Skeletal muscle cell (primary cell): Measurements from ENCODE around the gene FOXP1.

Source experiments
- DNase-seq: peaks from one replicate; pipeline ENCODE4 v3.0.0-alpha.2; 2010; ENCODE audit warnings: low read depth
- H3K4me3 ChIP-seq: 2 replicates; pipeline ENCODE4 v1.5.1; 2011; ENCODE audit warnings: low read depth, mild to moderate bottlenecking, control low read depth, low read length, moderate library complexity

The FOXP1 gene

DNA sequence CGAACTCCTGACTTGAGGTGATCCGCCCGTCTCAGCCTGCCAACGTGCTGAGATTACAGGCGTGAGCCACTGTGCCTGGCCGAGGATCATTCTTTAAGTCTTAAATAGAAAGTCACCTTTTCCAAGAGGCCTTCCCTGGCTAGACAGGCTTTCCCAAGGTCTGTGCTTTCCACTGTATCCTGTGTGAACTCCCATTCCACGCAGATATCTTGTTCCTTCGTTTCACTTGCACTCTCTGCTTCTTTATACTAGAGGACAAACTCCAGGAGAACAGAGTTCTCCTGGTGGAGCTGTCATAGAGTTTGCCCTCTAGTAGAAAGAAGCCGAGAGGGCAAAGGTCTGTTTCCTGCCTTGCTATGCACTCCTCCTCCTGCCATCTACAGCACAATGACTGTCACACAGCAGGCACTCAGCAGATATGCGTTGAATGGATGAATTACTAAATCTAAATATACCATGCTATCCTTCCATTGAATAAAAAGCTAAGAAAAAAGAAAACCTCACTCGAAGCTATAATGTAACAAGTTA lies 211.2 kb downstream of the FOXP1 start:
- no peak for DNase-seq
- H3K4me3 ChIP-seq, result no peak overlapping the region

DNA sequence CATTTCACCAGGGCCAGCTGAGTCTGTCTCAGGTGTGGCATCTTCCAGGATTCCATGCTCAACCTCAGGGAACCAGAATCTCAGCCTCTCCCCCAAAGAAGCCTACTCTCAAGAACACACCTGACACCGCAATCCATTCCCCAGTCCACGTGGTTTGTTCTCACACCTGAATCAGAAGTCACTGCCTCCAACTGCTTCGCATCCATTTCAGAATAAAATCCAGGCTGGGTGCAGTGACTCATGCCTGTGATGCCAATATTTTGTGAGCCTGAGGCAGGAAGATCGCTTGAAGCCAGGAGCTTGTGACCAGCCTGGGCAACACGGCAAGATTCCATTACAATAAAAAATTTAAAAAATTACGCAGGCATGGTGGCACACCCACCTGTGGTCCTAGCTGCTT lies 212.2 kb downstream of the FOXP1 start:
- no peak for DNase-seq
- H3K4me3 ChIP-seq, result no peak overlapping the region

DNA sequence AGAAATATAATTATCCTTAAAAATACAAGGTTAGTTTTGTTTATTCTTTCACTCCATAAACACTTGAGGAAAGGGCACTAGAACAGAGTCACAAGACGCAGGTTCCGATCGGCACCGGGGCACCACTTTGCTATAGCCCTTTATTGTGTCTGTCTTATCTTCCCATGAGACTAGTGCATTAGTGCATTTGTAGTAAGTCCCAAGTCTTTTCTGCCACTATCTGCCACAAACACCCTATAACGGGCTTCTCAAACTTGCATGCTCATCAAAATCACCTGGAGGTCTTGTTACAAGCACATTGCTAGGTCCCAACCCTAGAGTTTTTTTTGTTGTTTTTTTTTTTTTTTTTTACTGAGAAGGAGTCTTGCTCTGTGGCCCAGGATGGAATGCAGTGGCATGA lies 213.1 kb downstream of the FOXP1 start:
- no peak overlapping the region for H3K4me3 ChIP-seq
- no peak for DNase-seq

DNA sequence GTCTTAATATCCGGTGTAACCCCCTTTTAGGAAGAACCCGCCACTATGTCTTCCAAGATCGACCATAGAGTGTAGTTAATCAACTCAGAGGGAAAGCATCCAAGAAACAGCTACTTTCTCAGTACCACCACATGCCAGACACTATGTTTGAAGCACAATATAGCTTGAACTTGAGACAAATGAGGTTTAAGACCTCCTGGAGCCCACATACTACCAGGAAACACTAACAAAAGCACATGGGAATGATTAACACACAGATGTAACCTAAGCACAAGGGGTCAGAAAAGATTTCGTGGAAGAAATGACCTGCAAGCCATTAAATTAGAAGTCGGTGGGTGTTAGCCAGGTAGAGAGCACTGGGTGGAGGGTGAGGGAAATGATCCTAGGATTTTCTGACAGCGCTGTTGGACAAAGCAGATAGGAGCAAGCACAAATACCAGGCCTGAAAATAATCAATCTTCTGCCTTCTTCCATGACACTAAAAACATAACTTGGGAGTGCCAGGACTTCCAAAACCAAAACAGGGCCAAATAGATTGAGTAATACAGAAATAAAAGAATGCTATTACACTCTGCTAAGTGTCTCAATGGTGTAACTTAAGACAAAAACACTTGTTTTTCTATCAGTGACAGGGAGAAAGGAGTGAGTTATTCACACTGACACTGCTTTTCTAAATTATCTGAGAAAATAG lies 213.7 kb downstream of the FOXP1 start:
- peak; percentile 59 for DNase-seq
- H3K4me3 ChIP-seq, result no peak overlapping the region

DNA sequence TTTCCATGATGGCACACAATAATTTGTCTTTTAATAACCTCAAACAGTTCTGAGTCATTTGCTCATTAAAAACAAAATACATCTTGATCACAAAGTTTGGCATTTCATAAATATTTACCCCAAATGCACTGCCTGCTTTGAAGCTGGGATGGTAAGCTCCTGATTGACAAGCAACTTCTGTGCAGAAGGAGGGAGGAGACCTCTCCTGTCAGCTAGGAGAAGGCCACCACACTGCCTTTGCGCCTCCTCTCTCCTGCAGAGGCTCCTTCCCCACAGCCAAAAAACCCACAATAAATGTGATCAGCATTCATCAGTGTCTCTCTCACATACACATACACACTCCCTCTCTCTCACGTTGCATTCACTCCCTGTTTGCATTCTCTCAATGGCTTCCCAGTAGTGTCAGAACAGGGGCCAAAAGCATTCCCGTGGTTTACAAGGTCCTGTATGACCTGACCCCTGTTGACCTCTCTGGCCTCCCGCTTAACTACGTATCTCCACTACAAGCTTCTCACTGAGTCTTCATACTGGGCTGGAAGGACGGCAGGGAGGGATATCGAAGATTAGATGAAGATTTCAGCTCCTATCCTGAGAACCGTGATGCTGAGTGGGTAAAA lies 216.4 kb downstream of the FOXP1 start:
- DNase-seq, result no peak

DNA sequence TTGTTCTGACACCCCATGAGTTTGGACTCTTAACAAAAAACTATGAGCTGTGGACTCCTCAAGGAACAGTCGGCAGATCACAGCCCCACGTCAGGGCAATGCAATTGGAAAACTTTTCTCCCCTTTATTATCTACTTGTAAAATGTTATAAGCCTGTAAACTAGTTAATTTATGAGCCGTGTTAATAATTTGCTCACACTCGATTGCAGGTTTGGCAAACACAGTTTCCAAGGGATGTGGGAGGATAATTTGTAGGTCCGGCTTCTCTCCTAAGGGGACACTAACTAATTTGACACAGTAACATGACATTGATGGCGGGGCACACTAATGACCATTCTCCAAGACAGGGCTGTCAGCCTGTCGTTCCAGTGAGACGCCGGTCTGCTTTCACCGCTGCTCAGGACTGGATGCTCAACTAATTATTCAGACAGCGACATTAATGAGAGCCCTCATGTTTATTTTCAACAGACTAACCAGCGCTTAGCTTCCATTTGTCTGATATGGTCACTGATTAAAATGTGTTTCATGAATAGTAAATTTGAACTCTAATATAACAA lies 222.1 kb downstream of the FOXP1 start:
- no peak overlapping the region for H3K4me3 ChIP-seq
- no peak for DNase-seq

More for the DNA sequence above, 216.4 kb downstream of the FOXP1 start:
- H3K4me3 ChIP-seq, result no peak overlapping the region

DNA sequence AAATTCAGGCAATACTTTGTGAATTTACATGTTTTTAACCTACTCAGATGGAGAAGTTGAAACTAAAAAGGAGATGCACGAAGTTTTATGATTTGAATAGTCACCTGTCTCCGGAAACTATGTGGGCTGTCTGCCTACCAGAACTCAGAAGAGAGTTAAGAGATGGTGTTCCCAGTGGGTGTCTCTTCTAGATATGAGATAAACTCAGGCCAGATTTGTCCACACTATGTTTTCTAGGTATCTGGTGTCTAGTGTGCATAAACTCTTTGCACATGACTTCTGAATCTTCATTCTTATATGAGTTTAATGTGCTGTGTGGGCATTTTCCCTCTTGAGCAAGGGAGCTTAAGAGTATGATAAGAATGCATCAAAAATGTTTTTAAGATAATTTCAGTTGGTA lies 222.8 kb downstream of the FOXP1 start:
- DNase-seq, result no peak
- no peak overlapping the region for H3K4me3 ChIP-seq

DNA sequence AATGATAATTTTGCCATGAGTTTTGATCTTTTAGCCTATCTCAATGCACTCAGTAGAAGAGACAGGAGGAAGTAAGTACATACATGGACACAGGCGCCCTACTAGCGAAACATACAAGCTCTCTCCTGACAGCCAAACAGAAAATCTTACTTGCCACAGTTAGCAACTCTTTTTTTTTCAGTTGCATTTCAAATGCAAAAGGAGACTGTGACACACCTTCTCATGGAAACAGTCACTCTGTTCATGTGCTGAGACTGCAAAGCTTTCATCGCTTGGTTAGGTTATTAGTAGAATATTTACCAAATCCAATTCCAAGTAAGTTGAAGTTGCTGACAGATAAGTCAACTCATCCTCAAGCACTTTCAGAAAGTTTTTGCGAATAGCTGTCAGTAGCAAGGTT lies 223.3 kb downstream of the FOXP1 start:
- H3K4me3 ChIP-seq, result no peak overlapping the region
- DNase-seq, result no peak

DNA sequence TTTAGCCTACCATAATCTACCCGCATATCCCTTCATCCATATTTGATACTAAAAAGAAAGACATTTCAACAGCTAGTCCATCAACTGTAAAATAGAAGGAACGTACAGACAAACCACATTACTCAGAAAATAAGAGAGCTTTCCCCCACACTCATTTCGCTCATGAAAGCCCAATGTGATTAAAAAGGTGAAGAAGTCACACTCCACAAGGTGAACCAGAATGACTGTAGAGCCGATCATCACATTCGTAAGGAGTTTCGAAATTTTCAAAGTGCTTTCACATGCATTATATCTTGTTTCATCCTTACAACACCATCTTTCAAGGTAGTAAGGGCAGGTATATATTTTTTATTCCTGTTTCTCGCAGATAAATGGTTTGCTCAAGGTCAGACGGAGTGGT lies 225.3 kb downstream of the FOXP1 start:
- no peak for DNase-seq
- H3K4me3 ChIP-seq, result no peak overlapping the region

DNA sequence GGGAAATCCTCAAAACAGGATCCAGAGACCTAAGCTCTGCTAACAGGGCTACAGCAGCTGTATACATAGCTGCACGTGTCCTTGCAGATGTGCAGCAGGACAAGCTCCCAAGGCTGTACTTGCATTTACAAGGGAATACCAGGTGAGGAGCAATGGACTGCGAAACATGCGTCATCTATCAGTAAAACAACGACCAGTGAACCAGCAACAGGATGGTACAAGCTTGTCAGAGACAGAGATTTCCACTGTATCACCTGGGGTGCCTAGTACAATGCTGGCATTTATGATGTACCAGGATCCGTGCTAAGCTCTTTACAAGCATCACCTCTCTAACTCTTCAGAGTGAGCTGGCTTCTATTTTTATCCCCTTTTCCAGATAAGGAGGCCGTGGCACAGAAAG lies 227.3 kb downstream of the FOXP1 start:
- DNase-seq, result no peak
- no peak overlapping the region for H3K4me3 ChIP-seq

DNA sequence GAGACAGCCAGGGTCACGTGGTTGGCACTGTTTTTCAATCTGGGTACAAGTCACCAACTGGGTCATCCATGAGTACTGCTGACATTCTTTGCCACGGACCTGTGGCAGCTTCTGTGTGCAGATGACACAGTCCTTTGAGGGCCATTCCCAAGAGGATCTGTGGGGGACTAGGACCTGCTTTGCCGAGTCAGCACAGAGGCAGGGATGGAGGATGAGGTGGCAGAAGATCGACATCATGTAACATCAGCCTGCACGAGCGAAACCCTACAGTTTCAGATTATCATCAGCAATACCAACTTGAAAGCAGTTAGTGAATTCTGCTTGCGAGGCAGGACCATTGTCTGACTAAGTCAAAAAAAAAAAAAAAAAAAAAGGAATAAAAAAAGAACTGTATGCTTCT lies 227.7 kb downstream of the FOXP1 start:
- no peak overlapping the region for H3K4me3 ChIP-seq
- DNase-seq, result no peak

DNA sequence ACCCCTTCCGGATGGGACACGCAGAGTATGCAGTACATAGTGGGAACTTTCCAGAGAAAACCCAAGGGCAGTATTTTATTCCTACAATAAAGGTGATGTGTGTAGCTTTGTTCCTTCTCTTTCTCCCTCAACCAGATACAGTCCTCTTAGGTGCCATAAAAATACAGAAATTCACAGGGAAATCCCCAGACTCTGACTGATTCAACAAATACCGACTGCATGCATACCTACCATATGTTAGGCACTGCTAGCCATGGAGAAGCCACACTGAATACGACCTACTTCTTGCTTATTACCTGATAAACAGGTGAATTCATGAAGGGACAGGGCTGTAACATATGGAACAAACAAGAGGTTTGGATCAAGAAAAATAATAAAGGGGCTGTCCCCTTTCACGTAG lies 228.5 kb downstream of the FOXP1 start:
- DNase-seq, result no peak
- no peak overlapping the region for H3K4me3 ChIP-seq

DNA sequence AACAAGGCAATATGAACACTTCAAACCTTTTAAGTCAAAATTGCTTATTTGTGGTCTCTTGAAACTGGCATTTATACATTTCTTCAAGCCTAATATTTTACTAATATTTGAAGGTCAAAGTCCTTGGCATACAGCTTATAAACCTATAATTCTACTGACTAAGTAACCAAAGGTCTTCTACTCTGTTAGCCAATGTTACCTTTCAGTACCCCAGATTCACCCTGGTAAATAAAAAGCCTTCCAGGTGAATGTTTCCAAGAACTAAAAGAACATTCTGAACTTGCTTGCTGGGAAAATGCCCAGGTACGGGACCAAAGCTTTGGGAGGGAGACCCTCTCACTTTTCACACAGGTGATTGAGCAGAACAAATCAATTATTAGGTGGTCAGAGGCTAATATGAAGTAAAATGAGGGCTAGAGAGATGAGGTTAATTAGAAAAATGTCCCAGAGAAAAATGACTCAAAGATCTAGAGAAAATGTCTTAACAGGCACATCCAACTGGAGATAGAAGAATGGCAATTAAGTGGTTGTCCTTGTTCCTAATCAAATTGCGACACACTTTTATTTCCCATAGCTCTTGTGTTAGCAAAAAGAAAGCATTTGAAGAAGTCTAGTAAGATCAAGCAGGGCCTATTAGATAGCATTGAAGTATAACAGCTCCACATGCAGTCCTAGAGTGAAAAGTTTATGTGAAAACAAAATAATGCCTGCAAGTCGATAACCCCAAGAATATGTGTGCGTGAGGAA lies 232.0 kb downstream of the FOXP1 start:
- no peak for DNase-seq

DNA sequence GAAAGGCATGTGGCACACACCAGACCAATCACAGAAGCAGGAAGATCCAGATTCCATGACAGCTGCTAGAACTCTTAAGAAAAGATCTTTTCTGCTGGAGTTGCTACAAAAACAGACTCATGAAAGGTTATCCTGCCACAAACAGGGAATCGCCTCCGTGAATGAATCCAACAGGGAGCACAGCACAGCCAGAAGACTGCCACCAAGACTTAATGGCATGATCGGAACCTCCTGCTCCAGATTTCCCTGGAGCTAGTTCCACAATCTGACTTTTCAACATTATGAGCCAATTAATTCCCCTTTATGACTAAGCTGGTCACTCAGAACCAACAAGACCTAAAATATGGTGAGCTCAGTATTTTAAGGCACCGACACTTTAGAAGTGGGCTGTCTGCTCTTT lies 232.5 kb downstream of the FOXP1 start:
- no peak for DNase-seq
- H3K4me3 ChIP-seq, result no peak overlapping the region

More for the DNA sequence above, 232.0 kb downstream of the FOXP1 start:
- no peak overlapping the region for H3K4me3 ChIP-seq

DNA sequence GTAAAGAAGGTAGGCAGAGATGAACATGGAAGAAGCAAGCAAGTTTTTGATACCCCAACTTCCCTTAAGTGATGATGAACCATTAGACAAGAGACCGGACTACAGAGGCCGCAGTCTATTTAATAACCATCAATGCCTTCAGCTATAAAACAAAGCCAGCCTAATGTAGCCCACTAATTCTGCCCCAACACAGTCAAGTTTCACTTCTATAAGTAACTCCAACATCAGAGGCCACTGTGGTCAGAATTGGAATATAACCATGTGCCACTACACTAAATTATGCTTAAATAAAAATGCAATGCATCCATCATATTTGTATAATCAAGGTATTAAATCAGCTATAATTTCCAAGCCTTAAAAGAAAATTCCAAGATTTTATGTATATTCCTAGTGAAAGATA lies 234.7 kb downstream of the FOXP1 start:
- DNase-seq, result no peak
- no peak overlapping the region for H3K4me3 ChIP-seq

DNA sequence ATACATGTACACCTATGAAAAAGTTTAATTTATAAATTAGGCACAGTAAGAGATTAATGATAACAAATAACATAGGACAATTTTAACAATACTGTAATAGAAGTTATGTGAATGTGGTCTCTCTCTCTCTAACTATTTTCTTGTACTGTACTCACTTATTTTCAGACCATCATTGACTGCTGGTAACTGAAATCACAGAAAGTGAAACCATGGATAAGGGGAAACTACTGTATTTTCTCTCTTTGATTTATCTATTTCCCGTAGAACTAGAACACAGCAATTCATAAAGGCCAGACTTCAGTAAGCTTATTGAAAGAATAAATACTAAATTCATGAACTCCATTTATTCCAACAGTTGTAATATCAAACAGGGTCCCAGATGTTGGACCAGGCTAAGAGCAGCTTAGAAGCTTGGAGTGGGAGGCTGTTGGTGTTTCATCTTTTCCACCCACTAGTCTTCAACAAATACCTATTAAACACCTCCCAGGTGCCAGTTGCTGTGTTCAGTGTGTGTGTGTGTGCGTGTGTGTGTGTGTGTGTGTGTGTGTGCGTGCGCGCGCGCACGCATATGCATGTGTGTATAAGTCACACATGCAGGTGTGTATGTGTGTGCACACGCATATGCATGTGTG lies 235.4 kb downstream of the FOXP1 start:
- DNase-seq, result no peak
- no peak overlapping the region for H3K4me3 ChIP-seq

DNA sequence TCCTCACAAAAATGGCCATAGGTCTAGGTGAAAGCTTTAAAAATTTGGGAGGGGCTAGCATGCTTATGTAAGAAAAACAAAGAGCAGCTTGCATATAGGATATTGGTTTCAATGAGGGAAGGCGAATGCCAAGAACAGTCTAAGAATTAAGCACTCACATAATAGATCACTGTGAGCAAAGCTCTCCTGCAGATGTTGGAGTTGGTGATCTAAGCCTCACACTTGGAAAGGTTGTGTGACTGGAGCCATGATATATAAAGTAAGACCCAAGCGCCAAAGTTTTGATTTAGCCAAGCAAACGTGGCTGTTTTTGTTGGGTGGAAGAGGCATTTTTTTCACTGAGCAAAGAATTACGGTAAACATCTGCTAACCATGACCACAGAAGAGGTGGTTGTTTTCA lies 237.5 kb downstream of the FOXP1 start:
- no peak for DNase-seq

DNA sequence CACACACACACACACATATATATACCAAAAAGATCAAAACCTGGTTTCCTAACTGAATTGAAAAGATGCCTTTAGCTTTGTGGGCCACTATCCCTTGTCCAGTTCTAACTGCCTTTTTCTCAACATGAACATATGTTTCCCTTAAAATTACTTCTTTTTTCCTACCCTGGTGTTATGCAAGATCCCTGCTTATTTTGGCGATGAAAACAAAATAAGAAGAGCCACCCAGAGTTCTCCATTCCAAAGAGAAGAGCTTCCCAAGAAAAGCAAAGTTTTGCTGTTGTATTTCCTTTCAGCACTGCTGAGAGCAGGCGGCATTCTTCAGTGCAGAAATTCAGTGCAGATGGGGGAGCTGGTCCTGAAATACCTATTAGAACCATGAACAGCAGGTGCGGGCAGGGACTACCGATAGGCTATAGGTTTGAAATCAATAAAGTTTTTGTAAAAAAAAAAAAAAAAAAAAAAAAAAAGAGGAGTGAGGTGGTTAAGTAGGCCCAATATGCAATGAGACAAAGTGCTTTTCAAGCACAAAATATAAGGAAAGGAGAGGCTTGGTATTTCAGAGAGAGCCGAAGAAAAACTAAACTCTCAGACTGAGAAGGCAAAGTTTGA lies 238.0 kb downstream of the FOXP1 start:
- H3K4me3 ChIP-seq, result no peak overlapping the region
- DNase-seq, result peak; percentile 31

More for the DNA sequence above, 237.5 kb downstream of the FOXP1 start:
- no peak overlapping the region for H3K4me3 ChIP-seq

DNA sequence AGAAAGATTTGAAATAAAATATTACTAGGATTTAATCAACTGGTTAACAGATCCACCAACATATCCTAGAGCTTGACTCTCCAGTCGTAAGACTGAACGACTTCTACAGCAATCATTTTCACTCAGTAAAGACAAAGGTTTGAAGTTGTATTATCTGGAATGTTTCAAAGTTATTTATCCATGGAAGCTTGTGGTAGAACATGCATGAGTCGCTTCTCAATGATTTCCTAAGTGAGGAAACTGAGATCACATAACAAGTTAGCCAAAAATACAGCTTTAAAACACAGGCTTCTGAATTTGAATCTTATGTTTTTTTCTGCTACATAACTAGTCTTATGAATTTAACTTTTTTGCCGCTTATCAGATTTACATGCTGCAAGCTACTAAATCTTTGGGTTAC lies 241.8 kb downstream of the FOXP1 start:
- peak; percentile 67 for DNase-seq

More for the DNA sequence above, 241.8 kb downstream of the FOXP1 start:
- H3K4me3 ChIP-seq, result no peak overlapping the region
